ENCODE measurements around the gene SMIM33.

SMIM33 gene

DNA sequence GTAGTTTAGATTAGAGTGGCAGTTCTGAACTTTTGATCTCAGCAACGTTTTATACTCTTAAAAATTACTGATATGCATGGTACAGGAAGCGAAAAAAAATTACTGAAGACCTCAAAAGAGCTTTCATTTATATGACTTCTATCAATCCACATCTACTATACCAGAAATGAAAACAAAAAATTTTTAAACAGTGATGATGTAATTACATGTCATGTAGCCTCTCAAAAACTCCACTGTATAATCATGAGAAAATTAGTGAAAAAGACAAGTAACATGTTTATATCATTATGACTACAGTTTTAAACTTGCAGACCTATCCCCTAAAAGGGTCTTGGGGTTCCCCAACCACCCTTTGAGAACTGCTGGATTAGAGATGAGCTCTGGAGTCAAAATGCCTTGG lies 40.8 kb upstream of the SMIM33 start:
- TF ChIP-seq TAF1 (IDR thresholded peaks at IDR 0.05; ENCODE audit: borderline replicate concordance, insufficient read depth, low read length): no peak
- no peak for TF ChIP-seq POLR2AphosphoS5 (IDR thresholded peaks at IDR 0.05; ENCODE audit: low read depth, low read length)
- TF ChIP-seq SIN3A (IDR thresholded peaks at IDR 0.05; ENCODE audit: borderline replicate concordance, insufficient read depth, low read length): no peak
- no peak for TF ChIP-seq FOXP2 (optimal IDR thresholded peaks at IDR 0.05; ENCODE audit: borderline replicate concordance, extremely low read depth, extremely low read length, insufficient read depth)
- TF ChIP-seq, protein P1, sequence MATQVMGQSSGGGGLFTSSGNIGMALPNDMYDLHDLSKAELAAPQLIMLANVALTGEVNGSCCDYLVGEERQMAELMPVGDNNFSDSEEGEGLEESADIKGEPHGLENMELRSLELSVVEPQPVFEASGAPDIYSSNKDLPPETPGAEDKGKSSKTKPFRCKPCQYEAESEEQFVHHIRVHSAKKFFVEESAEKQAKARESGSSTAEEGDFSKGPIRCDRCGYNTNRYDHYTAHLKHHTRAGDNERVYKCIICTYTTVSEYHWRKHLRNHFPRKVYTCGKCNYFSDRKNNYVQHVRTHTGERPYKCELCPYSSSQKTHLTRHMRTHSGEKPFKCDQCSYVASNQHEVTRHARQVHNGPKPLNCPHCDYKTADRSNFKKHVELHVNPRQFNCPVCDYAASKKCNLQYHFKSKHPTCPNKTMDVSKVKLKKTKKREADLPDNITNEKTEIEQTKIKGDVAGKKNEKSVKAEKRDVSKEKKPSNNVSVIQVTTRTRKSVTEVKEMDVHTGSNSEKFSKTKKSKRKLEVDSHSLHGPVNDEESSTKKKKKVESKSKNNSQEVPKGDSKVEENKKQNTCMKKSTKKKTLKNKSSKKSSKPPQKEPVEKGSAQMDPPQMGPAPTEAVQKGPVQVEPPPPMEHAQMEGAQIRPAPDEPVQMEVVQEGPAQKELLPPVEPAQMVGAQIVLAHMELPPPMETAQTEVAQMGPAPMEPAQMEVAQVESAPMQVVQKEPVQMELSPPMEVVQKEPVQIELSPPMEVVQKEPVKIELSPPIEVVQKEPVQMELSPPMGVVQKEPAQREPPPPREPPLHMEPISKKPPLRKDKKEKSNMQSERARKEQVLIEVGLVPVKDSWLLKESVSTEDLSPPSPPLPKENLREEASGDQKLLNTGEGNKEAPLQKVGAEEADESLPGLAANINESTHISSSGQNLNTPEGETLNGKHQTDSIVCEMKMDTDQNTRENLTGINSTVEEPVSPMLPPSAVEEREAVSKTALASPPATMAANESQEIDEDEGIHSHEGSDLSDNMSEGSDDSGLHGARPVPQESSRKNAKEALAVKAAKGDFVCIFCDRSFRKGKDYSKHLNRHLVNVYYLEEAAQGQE (IDR thresholded peaks at IDR 0.05; ENCODE audit: insufficient read depth in 1 of 2, low read depth in 2 of 2, low read length in 2 of 2): no peak

DNA sequence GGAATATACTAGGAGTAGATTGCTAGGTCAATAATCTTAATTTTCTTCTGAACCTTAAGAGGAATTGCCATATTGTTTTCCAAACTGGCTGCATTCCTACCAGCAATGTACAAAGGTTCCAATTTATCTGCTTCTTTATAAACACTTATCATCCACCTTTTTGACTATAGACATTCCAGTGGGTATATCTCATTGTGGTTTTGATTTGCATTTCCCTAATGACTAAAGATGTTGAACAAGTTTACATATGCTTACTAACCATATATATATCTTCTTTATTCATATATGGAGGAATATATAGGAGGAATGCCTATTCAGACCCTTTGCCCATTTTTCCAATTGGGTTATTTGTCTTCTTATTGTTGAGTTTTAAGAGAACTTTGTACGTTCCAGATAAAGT lies 39.1 kb upstream of the SMIM33 start:
- TF ChIP-seq POLR2AphosphoS5 (IDR thresholded peaks at IDR 0.05; ENCODE audit: low read depth, low read length) (no peak), FOXP2 (optimal IDR thresholded peaks at IDR 0.05; ENCODE audit: borderline replicate concordance, extremely low read depth, extremely low read length, insufficient read depth) (no peak), TAF1 (IDR thresholded peaks at IDR 0.05; ENCODE audit: borderline replicate concordance, insufficient read depth, low read length) (no peak), SIN3A (IDR thresholded peaks at IDR 0.05; ENCODE audit: borderline replicate concordance, insufficient read depth, low read length) (no peak)
- TF ChIP-seq, protein P1 (IDR thresholded peaks at IDR 0.05; ENCODE audit: insufficient read depth in 1 of 2, low read depth in 2 of 2, low read length in 2 of 2): no peak

DNA sequence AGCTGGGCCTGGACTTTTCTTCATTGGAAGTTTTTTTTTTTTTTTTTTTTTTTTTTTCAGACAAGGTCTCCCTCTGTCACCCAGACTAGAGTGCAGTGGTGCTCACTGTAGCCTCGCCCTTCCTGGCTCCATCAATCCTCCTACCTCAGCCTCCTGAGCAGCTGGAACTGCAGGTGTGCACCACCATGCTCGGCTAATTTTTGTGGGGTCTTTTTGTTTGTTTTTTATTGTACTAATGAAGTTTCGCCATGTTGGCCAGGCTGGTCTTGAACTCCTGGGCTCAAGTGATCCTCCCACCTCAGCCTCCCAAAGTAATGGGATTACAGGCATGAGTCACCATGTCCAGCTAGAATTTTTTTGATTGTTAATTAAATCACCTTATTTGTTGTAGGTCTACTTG lies 35.1 kb upstream of the SMIM33 start:
- TF ChIP-seq TAF1 (IDR thresholded peaks at IDR 0.05; ENCODE audit: borderline replicate concordance, insufficient read depth, low read length): no peak

DNA sequence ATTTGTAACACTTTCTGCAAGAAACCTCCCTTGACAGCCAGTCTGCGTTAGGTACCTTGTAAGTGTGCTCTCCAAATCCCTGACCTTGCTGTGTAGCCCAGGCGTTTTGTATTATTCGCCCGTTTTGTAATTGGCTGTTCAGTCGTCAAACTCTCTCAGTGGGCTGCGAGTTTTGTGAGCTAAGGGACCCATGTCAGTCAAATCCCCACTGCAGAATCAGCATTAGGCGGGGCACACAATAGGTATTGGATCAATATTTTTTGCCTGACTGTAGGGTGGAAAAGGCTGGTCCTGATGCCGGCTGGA lies 32.1 kb upstream of the SMIM33 start:
- TF ChIP-seq FOXP2 (optimal IDR thresholded peaks at IDR 0.05; ENCODE audit: borderline replicate concordance, extremely low read depth, extremely low read length, insufficient read depth): no peak
- TF ChIP-seq, protein P1 (IDR thresholded peaks at IDR 0.05; ENCODE audit: insufficient read depth in 1 of 2, low read depth in 2 of 2, low read length in 2 of 2): no peak
- no peak for TF ChIP-seq POLR2AphosphoS5 (IDR thresholded peaks at IDR 0.05; ENCODE audit: low read depth, low read length)
- no peak for TF ChIP-seq SIN3A (IDR thresholded peaks at IDR 0.05; ENCODE audit: borderline replicate concordance, insufficient read depth, low read length)
- no peak for TF ChIP-seq TAF1 (IDR thresholded peaks at IDR 0.05; ENCODE audit: borderline replicate concordance, insufficient read depth, low read length)

DNA sequence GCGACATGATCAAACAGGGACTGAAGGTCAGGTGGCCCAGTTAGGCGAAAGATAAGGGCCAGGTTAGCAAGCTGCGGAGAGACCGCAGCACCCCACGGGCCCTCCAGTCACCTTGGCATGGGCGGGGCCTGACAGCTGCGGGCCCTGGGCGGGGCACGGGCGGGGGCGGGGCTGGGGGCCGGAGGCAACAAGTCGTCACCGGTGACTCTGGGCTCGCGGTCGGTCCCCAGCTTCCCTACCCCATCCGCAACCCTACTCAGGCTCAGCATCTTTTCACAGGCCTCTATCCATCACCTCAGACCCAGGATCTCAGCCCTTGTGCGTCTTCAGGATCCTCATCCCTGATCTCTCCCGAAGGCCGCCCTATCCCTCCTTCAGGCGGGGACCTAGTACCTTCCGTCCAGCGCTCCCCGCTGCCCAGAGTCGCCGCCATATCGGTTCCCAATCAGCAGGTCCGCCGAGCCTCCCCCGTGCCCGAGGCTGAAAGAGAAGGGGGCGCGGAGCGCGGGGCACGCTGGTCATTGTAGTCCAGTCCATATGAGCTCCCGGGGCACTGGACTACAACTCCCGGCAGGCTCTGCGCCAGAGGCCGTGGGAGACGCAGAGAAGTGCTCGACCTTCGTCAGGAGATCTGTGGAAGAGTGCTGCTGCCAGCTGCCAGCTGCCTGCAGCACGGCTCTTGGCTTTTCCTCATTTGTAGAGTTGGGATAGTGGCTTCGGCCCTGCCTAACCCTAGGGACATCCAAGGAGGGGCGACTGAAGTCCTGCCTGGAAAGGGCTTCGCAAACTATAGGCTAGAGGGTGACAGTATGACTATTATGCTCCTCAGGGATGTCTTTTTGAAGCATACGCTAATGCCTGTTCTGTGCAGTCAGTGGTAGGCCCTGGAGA lies 31.5 kb upstream of the SMIM33 start, which contains the start of gene DNAJC18:
Gene DNAJC18 (minus strand): TSS at position 513 of the 891 bp plus-strand sequence. CDS start 80 bp downstream, at position 433.
- TF ChIP-seq FOXP2 (optimal IDR thresholded peaks at IDR 0.05; ENCODE audit: borderline replicate concordance, extremely low read depth, extremely low read length, insufficient read depth): no peak
- TF ChIP-seq SIN3A (IDR thresholded peaks at IDR 0.05; ENCODE audit: borderline replicate concordance, insufficient read depth, low read length): no peak
- TF ChIP-seq TAF1 (IDR thresholded peaks at IDR 0.05; ENCODE audit: borderline replicate concordance, insufficient read depth, low read length): 0 out of 2 replicates have a peak, but pooled peaks have one; percentile 45
- TF ChIP-seq, protein P1 (IDR thresholded peaks at IDR 0.05; ENCODE audit: insufficient read depth in 1 of 2, low read depth in 2 of 2, low read length in 2 of 2): no peak
- peak; percentile 33; the same call in 1 of the 2 replicates for TF ChIP-seq POLR2AphosphoS5 (IDR thresholded peaks at IDR 0.05; ENCODE audit: low read depth, low read length)
